ENCODE data around the gene HARS2.
"Not testable (repeated sequence)": the region's sequence is repeated elsewhere in the genome, so short reads cannot be mapped to it uniquely, and the experiment has no call there.

Gene HARS2

GRCh38 chr5:140664359-140665119, 26.7 kb upstream of the HARS2 start, which contains the start of gene WDR55:
Gene WDR55 (plus strand): TSS chr5:140664904. CDS start chr5:140664913, 9 bp downstream.
- peaks cover 50% of the 10 kb centered on the region; the same call in 1 of the 2 replicates for H3K36me3 ChIP-seq (ENCODE audit: insufficient read depth, low read length)
- H3K27me3 ChIP-seq (ENCODE audit: insufficient read depth, low read length, poor library complexity, severe bottlenecking): peaks cover 4% of the 10 kb centered on the region
- peaks cover 25% of the 10 kb centered on the region for H4K20me1 ChIP-seq (ENCODE audit: insufficient read depth, low read length, poor library complexity, severe bottlenecking)
- TF ChIP-seq EZH2phosphoT487 (IDR thresholded peaks at IDR 0.05; ENCODE audit: borderline replicate concordance): no peak
- TF ChIP-seq, protein P1, sequence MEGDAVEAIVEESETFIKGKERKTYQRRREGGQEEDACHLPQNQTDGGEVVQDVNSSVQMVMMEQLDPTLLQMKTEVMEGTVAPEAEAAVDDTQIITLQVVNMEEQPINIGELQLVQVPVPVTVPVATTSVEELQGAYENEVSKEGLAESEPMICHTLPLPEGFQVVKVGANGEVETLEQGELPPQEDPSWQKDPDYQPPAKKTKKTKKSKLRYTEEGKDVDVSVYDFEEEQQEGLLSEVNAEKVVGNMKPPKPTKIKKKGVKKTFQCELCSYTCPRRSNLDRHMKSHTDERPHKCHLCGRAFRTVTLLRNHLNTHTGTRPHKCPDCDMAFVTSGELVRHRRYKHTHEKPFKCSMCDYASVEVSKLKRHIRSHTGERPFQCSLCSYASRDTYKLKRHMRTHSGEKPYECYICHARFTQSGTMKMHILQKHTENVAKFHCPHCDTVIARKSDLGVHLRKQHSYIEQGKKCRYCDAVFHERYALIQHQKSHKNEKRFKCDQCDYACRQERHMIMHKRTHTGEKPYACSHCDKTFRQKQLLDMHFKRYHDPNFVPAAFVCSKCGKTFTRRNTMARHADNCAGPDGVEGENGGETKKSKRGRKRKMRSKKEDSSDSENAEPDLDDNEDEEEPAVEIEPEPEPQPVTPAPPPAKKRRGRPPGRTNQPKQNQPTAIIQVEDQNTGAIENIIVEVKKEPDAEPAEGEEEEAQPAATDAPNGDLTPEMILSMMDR (conservative IDR thresholded peaks at IDR 0.05; ENCODE audit: low read length): no peak
- H2AFZ ChIP-seq (ENCODE audit: low read length): peak within 1 kb of the TSS; percentile 74
- peaks cover 36% of the 10 kb centered on the region for H3K79me2 ChIP-seq (ENCODE audit: insufficient read depth, low read length)
- peak within 1 kb of the TSS; percentile 90 for H3K9ac ChIP-seq (ENCODE audit: low read depth, low read length, poor library complexity, severe bottlenecking)
- no peaks in the 10 kb centered on the region for H3K9me2 ChIP-seq (replicated peaks; ENCODE audit: low read depth, low read length)
- peak within 1 kb of the TSS; percentile 66 for H3K4me2 ChIP-seq (ENCODE audit: low read depth, low read length, poor library complexity, severe bottlenecking)
- no peaks in the 10 kb centered on the region for H3K9me3 ChIP-seq (ENCODE audit: insufficient read depth, low read depth, low read length)
- 0 out of 2 replicates have a peak, but pooled peaks cover 4% of the 10 kb centered on the region for H3F3A ChIP-seq (ENCODE audit: low read depth)
- H3K4me3 ChIP-seq (ENCODE audit: low read length, poor library complexity, severe bottlenecking): peak within 1 kb of the TSS; percentile 99
- peaks cover 26% of the 10 kb centered on the region for H3K4me1 ChIP-seq (ENCODE audit: insufficient read depth, low read length, poor library complexity, severe bottlenecking)

DNA sequence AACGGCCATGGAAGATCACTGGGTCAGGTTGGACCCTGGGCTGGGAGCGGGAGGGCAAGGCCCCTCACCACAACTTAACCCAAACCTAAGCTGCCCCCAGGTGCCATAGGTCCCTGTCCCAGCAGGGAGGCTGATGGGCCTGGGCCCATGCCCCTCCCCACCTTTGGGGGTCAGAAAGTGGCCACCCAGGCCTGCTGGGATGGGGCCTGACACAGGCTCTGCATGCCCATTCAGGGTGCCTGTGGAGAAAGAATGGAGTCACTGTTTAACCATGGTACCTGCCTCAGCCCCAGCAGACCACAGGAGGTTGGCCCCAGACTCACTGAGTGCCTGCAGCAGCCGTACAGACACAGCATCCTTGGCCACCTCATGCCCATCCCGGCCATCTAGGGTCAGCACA, 20.2 kb upstream of the HARS2 start:
- Histone ChIP-seq H3K4me1 (ENCODE audit: insufficient read depth, low read length, poor library complexity, severe bottlenecking) (peaks cover 16% of the 10 kb centered on the region), H3K36me3 (ENCODE audit: insufficient read depth, low read length) (peaks cover 58% of the 10 kb centered on the region; the same call in 1 of the 2 replicates), H4K20me1 (ENCODE audit: insufficient read depth, low read length, poor library complexity, severe bottlenecking) (peaks cover 18% of the 10 kb centered on the region), H3K79me2 (ENCODE audit: insufficient read depth, low read length) (peaks cover 23% of the 10 kb centered on the region)
- H3F3A ChIP-seq (ENCODE audit: low read depth); H2AFZ ChIP-seq (ENCODE audit: low read length); H3K4me2 ChIP-seq (ENCODE audit: low read depth, low read length, poor library complexity, severe bottlenecking); H3K4me3 ChIP-seq (ENCODE audit: low read length, poor library complexity, severe bottlenecking); H3K27me3 ChIP-seq (ENCODE audit: insufficient read depth, low read length, poor library complexity, severe bottlenecking); H3K9ac ChIP-seq (ENCODE audit: low read depth, low read length, poor library complexity, severe bottlenecking); H3K9me3 ChIP-seq (ENCODE audit: insufficient read depth, low read depth, low read length); H3K9me2 ChIP-seq (replicated peaks; ENCODE audit: low read depth, low read length): not testable (repeated sequence)

DNA sequence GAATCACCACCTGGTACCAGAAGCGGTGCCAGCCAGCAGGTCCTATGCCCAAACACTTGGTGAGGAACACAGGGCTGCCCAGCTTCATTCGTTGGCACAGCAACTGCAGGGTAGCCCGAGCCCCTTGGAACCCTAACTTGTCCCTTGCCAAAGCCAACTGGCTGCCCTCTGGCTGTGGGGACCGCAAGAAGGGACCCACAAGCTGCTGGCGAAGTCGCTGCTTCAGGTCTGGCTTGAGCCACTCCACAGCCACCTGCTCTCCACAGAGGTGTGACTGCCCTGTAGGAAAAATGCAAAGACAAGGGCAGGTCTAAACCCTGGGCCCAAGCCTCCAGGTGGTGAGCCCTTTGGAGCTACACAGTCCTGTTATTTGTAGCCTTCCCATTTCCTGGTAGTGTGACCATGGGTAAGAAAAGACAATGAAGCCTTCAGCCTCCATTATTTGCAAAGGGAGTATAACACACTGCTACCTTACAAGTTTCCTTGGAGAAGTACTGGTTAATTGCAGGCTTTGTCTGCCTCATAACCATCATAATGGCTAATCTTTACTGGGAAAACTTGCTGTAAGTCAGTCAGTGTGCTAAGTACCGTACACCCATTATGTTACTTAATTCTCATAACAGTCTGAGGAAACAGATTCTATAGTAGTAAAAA, 19.7 kb upstream of the HARS2 start:
- Histone ChIP-seq H3K4me3 (ENCODE audit: low read length, poor library complexity, severe bottlenecking) (no peak overlapping the region), H3K36me3 (ENCODE audit: insufficient read depth, low read length) (peaks cover 63% of the 10 kb centered on the region; the same call in 1 of the 2 replicates), H3K9me2 (replicated peaks; ENCODE audit: low read depth, low read length) (no peaks in the 10 kb centered on the region), H3K79me2 (ENCODE audit: insufficient read depth, low read length) (peaks cover 17% of the 10 kb centered on the region), H3K4me1 (ENCODE audit: insufficient read depth, low read length, poor library complexity, severe bottlenecking) (peaks cover 12% of the 10 kb centered on the region), H3K9ac (ENCODE audit: low read depth, low read length, poor library complexity, severe bottlenecking) (no peak overlapping the region), H3K27me3 (ENCODE audit: insufficient read depth, low read length, poor library complexity, severe bottlenecking) (no peaks in the 10 kb centered on the region), H3K4me2 (ENCODE audit: low read depth, low read length, poor library complexity, severe bottlenecking) (no peak overlapping the region), H4K20me1 (ENCODE audit: insufficient read depth, low read length, poor library complexity, severe bottlenecking) (peaks cover 14% of the 10 kb centered on the region), H3F3A (ENCODE audit: low read depth) (no peaks in the 10 kb centered on the region), H3K9me3 (ENCODE audit: insufficient read depth, low read depth, low read length) (no peaks in the 10 kb centered on the region), H2AFZ (ENCODE audit: low read length) (no peak overlapping the region)
- TF ChIP-seq EZH2phosphoT487 (IDR thresholded peaks at IDR 0.05; ENCODE audit: borderline replicate concordance): no peak
- TF ChIP-seq, protein P1 (conservative IDR thresholded peaks at IDR 0.05; ENCODE audit: low read length): no peak
